ENCODE measurements around the gene DENND4B. TPM values are rescaled to one million over a fixed set of nuclear protein-coding genes. Genes with fewer than 3 reads are reported as not detected.
A peak's percentile ranks its signal among the peaks of the same experiment; 100 is the strongest.
"Not testable (repeated sequence)": the region's sequence is repeated elsewhere in the genome, so short reads cannot be mapped to it uniquely, and the experiment has no call there.

DENND4B gene
- total and polyA plus RNA-seq, 7 donors, result 23.1 to 75.4 (median 47.1) TPM

GRCh38 chr1:153906396-153906795 is 40.1 kb downstream of the DENND4B start:
- Histone ChIP-seq H3K36me3 (ENCODE audit: insufficient read depth in 1 of 2, low read depth in 1 of 2) (peaks cover 0 to 19% of the 10 kb centered on the region in 2 donors), H3K9me3 (no peaks in the 10 kb centered on the region), H3K27me3 (ENCODE audit: insufficient read depth in 3 of 3, low read length in 2 of 3) (no peaks in the 10 kb centered on the region), H3K27ac (no peak overlapping the region), H3K4me1 (peaks cover 12% of the 10 kb centered on the region), H3K4me3 (no peak overlapping the region)
- no peak for DNase-seq
- intact Hi-C loops (cut with DNase I), result no loop called here
- ATAC-seq, result no peak
- whole genome bisulfite sequencing, 3 donors, result 92 to 100% (median 96%) methylated on average over 1 of the region's 1 CpG
- TF ChIP-seq CTCF (IDR thresholded peaks at IDR 0.05), result no peak

DNA sequence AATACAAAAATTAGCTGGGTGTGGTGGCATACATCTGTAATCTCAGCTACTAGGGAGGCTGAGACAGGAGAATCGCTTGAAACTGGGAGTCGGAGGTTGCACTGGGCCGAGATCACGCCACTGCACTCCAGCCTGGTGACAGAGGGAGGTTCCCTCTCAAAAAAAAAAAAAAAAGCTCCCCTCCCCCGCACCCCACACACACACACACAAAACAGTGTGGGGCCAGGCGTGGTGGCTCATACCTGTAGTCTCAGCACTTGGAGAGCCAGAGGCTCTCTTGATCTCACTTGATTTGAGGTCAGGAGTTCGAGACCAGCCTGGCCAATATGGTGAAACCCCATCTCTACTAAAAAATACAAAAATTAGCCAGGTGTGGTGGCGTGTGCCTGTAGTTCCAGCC is 40.6 kb downstream of the DENND4B start:
- H3K4me3 ChIP-seq; intact Hi-C loops (cut with DNase I); ATAC-seq; H3K27ac ChIP-seq; H3K27me3 ChIP-seq (ENCODE audit: insufficient read depth in 3 of 3, low read length in 2 of 3); DNase-seq; H3K9me3 ChIP-seq: not testable (repeated sequence)
- H3K4me1 ChIP-seq, result peaks cover 12% of the 10 kb centered on the region
- H3K36me3 ChIP-seq (ENCODE audit: insufficient read depth in 1 of 2, low read depth in 1 of 2), result peaks cover 0 to 19% of the 10 kb centered on the region in 2 donors
- 90 to 99% (median 94%) methylated on average over 8 of the region's 8 CpGs for WGBS, 3 donors

GRCh38 chr1:153903841-153904455 is 42.6 kb downstream of the DENND4B start:
- intact Hi-C loops (cut with DNase I), result no loop called here
- H3K4me1 ChIP-seq, result peaks cover 13% of the 10 kb centered on the region
- H3K4me3 ChIP-seq, result no peak overlapping the region
- H3K27ac ChIP-seq, result peak overlapping the region; percentile 48
- ATAC-seq (peak; percentile 58 to 79 (median 65)), DNase-seq (peak; percentile 29 to 69)
- peaks cover 0 to 29% of the 10 kb centered on the region in 2 donors for H3K36me3 ChIP-seq (ENCODE audit: insufficient read depth in 1 of 2, low read depth in 1 of 2)
- no peaks in the 10 kb centered on the region for H3K27me3 ChIP-seq (ENCODE audit: insufficient read depth in 3 of 3, low read length in 2 of 3)
- WGBS, 3 donors, result 34 to 65% (median 42%) methylated on average over 14 of the region's 14 CpGs
- TF ChIP-seq CTCF (IDR thresholded peaks at IDR 0.05), result no peak
- no peaks in the 10 kb centered on the region for H3K9me3 ChIP-seq

GRCh38 chr1:153899509-153899908 is 47.0 kb downstream of the DENND4B start:
- 86 to 100% (median 98%) methylated on average over 6 of the region's 6 CpGs for WGBS, 3 donors

GRCh38 chr1:153895866-153896265 is 50.7 kb downstream of the DENND4B start:
- WGBS, 3 donors, result 77 to 80% (median 79%) methylated on average over 1 of the region's 1 CpG
- H3K27me3 ChIP-seq (ENCODE audit: insufficient read depth in 3 of 3, low read length in 2 of 3); DNase-seq; H3K4me3 ChIP-seq; H3K9me3 ChIP-seq; intact Hi-C loops (cut with DNase I): not testable (repeated sequence)
- Histone ChIP-seq H3K27ac (peak overlapping the region; percentile 42), H3K4me1 (peaks cover 27% of the 10 kb centered on the region), H3K36me3 (ENCODE audit: insufficient read depth in 1 of 2, low read depth in 1 of 2) (peaks cover 0 to 37% of the 10 kb centered on the region in 2 donors)
- ATAC-seq, result peak in 1 of 4 donors; percentile 18

More at GRCh38 chr1:153899509-153899908, 47.0 kb downstream of the DENND4B start:
- Histone ChIP-seq H3K36me3 (ENCODE audit: insufficient read depth in 1 of 2, low read depth in 1 of 2) (peaks cover 0 to 26% of the 10 kb centered on the region in 2 donors), H3K9me3 (no peaks in the 10 kb centered on the region), H3K4me1 (peaks cover 37% of the 10 kb centered on the region), H3K27me3 (ENCODE audit: insufficient read depth in 3 of 3, low read length in 2 of 3) (no peaks in the 10 kb centered on the region), H3K27ac (no peak overlapping the region), H3K4me3 (no peak overlapping the region)
- ATAC-seq, result no peak
- no peak for TF ChIP-seq CTCF (IDR thresholded peaks at IDR 0.05)
- intact Hi-C loops (cut with DNase I), result no loop called here
- DNase-seq, result no peak

DNA sequence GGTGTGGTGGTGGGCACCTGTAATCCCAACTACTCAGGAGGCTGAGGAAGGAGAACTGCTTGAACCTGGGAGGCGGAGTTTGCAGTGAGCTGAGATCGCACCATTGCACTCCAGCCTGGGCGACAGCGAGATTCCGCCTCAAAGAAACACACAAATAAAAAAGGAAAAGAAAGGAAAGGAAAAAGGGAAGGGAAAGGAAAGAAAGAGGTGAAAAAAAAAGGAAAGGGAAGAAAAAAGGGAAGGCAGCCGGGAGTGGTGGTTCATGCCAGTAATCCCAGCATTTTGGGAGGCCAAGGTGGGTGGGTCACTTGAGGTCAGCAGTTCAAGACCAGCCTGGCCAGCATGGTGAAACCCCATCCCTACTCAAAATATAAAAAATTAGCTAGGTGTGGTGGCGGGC is 55.5 kb downstream of the DENND4B start:
- 96 to 98% (median 97%) methylated on average over 7 of the region's 7 CpGs for WGBS, 3 donors
- intact Hi-C loops (cut with DNase I); H3K27ac ChIP-seq; H3K27me3 ChIP-seq (ENCODE audit: insufficient read depth in 3 of 3, low read length in 2 of 3); ATAC-seq; H3K4me3 ChIP-seq; DNase-seq; H3K9me3 ChIP-seq: not testable (repeated sequence)
- Histone ChIP-seq H3K4me1 (peaks cover 26% of the 10 kb centered on the region), H3K36me3 (ENCODE audit: insufficient read depth in 1 of 2, low read depth in 1 of 2) (peaks cover 0 to 21% of the 10 kb centered on the region in 2 donors)

Data from psoas muscle (tissue), 8 donors.